ENCODE data around the gene EDIL3.

EDIL3 gene

DNA sequence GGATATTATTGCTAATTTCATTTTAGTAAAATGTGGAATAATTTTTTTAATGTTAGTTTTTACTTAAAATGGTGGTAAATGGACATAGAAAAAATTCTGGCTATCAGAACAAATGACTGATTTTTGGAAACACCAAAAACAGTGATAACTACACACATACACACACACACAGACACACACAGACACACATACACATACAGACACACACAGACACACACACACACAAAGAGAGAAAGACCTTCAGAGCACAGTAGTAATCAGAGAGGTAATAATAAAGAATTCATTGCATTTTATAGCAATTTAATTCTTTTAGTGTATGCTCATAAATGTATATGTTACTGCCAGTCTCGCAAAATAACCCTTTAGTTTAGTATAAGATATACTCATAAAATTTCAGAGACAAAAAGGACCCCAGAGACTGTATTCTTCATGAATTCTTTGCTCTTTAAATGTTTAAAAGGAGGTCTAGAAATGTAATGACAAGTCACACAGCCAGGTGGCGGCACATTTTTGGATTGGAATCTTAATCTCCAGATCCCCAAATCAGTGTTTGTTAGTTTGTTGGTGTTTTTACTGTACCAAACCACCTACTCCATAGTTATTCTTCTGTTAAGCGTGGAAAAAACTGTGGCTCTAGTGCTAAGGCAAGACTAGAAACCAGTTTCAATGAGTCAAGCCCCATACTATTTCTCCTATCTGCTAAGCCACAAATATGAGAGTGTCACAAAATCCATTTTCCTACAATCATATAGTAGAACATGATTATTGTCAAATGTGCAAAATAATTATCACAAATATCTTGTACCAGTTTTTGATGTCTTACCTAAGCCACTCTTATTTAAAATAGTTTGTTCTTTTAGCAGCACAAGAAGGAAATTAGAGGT, 109.9 kb downstream of the EDIL3 start:
- no peak overlapping the region for H3K18ac ChIP-seq (ENCODE audit: low read length)
- H2BK120ac ChIP-seq (ENCODE audit: low read depth, low read length) = no peak overlapping the region
- H2BK15ac ChIP-seq (ENCODE audit: low read length) = no peak overlapping the region
- no peak overlapping the region for H3K4me2 ChIP-seq (ENCODE audit: insufficient read depth, low read length, poor library complexity, severe bottlenecking)
- no peak overlapping the region for H3K27ac ChIP-seq (replicated peaks; ENCODE audit: low read length)
- no peaks in the 10 kb centered on the region for H3K4me1 ChIP-seq (ENCODE audit: control insufficient read depth in 2 of 2, insufficient read depth in 1 of 2, low read depth in 1 of 2, low read length in 2 of 2)
- WGBS, 2 donors (ENCODE audit: extremely low coverage in 2 of 2, insufficient read length in 2 of 2, insufficient replicate concordance in 1 of 2) = no CpG with 5 or more reads among the region's 3 CpGs
- no peak overlapping the region for H2BK5ac ChIP-seq (ENCODE audit: low read length)
- H3K9ac ChIP-seq (ENCODE audit: low read depth, low read length, poor library complexity) = no peak overlapping the region
- H3K27me3 ChIP-seq (ENCODE audit: control insufficient read depth in 3 of 3, insufficient read depth in 3 of 3, low read depth in 1 of 3, low read length in 3 of 3) = no peaks in the 10 kb centered on the region
- no peaks in the 10 kb centered on the region for H3K79me1 ChIP-seq (ENCODE audit: low read depth, low read length)
- H3K4ac ChIP-seq (ENCODE audit: low read length) = no peak overlapping the region
- H2AFZ ChIP-seq (ENCODE audit: low read length) = no peak overlapping the region
- no peak overlapping the region for H3K23ac ChIP-seq (ENCODE audit: low read depth, low read length, poor library complexity)
- no peak overlapping the region for H4K91ac ChIP-seq (ENCODE audit: low read depth, low read length, poor library complexity)
- H3K36me3 ChIP-seq (replicated peaks in 1 of 2; ENCODE audit: control insufficient read depth in 2 of 2, insufficient read depth in 2 of 2, low read length in 2 of 2) = no peaks in the 10 kb centered on the region
- no peak overlapping the region for H4K8ac ChIP-seq (ENCODE audit: low read depth, low read length)
- H3K9me3 ChIP-seq (replicated peaks in 1 of 2; ENCODE audit: control insufficient read depth in 2 of 2, insufficient read depth in 1 of 2, low read depth in 1 of 2, low read length in 2 of 2) = no peaks in the 10 kb centered on the region
- no peak overlapping the region for H2BK12ac ChIP-seq (ENCODE audit: low read length)
- peak; percentile 4 for DNase-seq (ENCODE audit: low spot score)
- no peak overlapping the region for H3K14ac ChIP-seq (ENCODE audit: low read length)
- no peak overlapping the region for H2AK5ac ChIP-seq (ENCODE audit: low read depth, low read length)
- H3K4me3 ChIP-seq (ENCODE audit: low read length in 2 of 2) = no peak overlapping the region

DNA sequence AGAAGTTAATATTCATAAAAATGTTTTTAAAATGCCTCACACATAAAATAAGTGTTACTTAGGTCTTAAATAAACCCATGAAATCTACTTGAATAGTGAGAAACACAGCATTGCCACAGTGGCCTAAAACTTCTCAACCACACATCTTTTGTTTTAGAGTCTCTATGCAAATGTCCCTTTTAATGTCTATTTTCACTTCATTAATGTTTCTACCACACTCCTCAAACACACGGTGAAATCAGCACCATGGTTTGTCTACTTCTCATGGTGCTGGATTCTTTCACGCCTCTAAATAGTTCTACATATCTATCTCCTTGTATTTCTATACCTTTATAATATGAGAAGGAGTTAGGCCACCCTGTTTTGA, 111.2 kb downstream of the EDIL3 start:
- no CpG with 5 or more reads among the region's 2 CpGs for WGBS, 2 donors (ENCODE audit: extremely low coverage in 2 of 2, insufficient read length in 2 of 2, insufficient replicate concordance in 1 of 2)
- H3K27me3 ChIP-seq (ENCODE audit: control insufficient read depth in 3 of 3, insufficient read depth in 3 of 3, low read depth in 1 of 3, low read length in 3 of 3) = no peaks in the 10 kb centered on the region
- no peak overlapping the region for H4K91ac ChIP-seq (ENCODE audit: low read depth, low read length, poor library complexity)
- no peak overlapping the region for H3K4ac ChIP-seq (ENCODE audit: low read length)
- H2BK120ac ChIP-seq (ENCODE audit: low read depth, low read length) = no peak overlapping the region
- no peaks in the 10 kb centered on the region for H3K79me1 ChIP-seq (ENCODE audit: low read depth, low read length)
- no peaks in the 10 kb centered on the region for H3K4me1 ChIP-seq (ENCODE audit: control insufficient read depth in 2 of 2, insufficient read depth in 1 of 2, low read depth in 1 of 2, low read length in 2 of 2)
- no peak overlapping the region for H3K4me2 ChIP-seq (ENCODE audit: insufficient read depth, low read length, poor library complexity, severe bottlenecking)
- no peak overlapping the region for H3K27ac ChIP-seq (replicated peaks; ENCODE audit: low read length)
- no peaks in the 10 kb centered on the region for H3K36me3 ChIP-seq (replicated peaks in 1 of 2; ENCODE audit: control insufficient read depth in 2 of 2, insufficient read depth in 2 of 2, low read length in 2 of 2)
- no peak for DNase-seq (ENCODE audit: low spot score)
- H3K23ac ChIP-seq (ENCODE audit: low read depth, low read length, poor library complexity) = no peak overlapping the region
- H3K14ac ChIP-seq (ENCODE audit: low read length) = no peak overlapping the region
- H4K8ac ChIP-seq (ENCODE audit: low read depth, low read length) = no peak overlapping the region
- H2BK15ac ChIP-seq (ENCODE audit: low read length) = no peak overlapping the region
- no peak overlapping the region for H2BK12ac ChIP-seq (ENCODE audit: low read length)
- no peaks in the 10 kb centered on the region for H3K9me3 ChIP-seq (replicated peaks in 1 of 2; ENCODE audit: control insufficient read depth in 2 of 2, insufficient read depth in 1 of 2, low read depth in 1 of 2, low read length in 2 of 2)
- H2AFZ ChIP-seq (ENCODE audit: low read length) = no peak overlapping the region
- no peak overlapping the region for H2BK5ac ChIP-seq (ENCODE audit: low read length)
- H3K9ac ChIP-seq (ENCODE audit: low read depth, low read length, poor library complexity) = no peak overlapping the region
- no peak overlapping the region for H2AK5ac ChIP-seq (ENCODE audit: low read depth, low read length)
- no peak overlapping the region for H3K4me3 ChIP-seq (ENCODE audit: low read length in 2 of 2)
- no peak overlapping the region for H3K18ac ChIP-seq (ENCODE audit: low read length)

DNA sequence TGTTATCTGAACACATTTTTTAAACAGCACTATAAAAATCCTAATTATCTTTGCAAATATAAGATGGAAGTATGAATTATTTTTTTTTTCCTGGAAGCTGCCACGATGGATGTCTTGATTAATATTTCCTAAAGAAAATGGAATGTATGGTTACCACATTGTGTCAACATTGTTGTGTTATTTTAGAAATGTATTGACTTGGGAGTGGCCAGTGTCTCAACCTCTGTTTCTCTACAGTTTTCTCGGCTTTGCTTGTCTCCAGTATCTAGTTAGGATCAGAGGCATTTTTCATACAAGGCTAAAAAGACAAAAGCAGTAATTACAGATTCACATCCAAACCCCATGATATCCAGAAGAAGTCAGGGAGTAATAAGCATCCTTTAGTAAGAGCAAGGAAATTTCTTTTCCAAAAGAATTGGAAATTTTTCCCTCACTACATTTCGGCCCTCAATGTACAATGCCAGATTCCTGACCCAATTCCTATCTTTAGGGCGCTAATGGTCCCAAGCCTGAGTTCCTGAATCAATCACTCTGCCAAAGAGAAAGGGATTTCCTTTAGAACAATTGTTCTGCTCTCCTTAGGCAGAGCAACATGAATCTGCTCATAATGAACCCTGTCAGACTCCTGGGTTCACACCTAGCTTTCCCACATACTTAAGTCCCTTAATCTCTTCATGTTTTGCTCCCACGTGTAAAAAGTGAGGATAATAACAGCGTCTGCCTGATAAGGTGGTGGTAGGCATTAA, 111.7 kb downstream of the EDIL3 start:
- H3K36me3 ChIP-seq (replicated peaks in 1 of 2; ENCODE audit: control insufficient read depth in 2 of 2, insufficient read depth in 2 of 2, low read length in 2 of 2) = no peaks in the 10 kb centered on the region
- no peak overlapping the region for H3K14ac ChIP-seq (ENCODE audit: low read length)
- no peaks in the 10 kb centered on the region for H3K79me1 ChIP-seq (ENCODE audit: low read depth, low read length)
- H2BK15ac ChIP-seq (ENCODE audit: low read length) = no peak overlapping the region
- H3K9me3 ChIP-seq (replicated peaks in 1 of 2; ENCODE audit: control insufficient read depth in 2 of 2, insufficient read depth in 1 of 2, low read depth in 1 of 2, low read length in 2 of 2) = no peaks in the 10 kb centered on the region
- H3K4me1 ChIP-seq (ENCODE audit: control insufficient read depth in 2 of 2, insufficient read depth in 1 of 2, low read depth in 1 of 2, low read length in 2 of 2) = no peaks in the 10 kb centered on the region
- H3K18ac ChIP-seq (ENCODE audit: low read length) = no peak overlapping the region
- no peak overlapping the region for H3K4ac ChIP-seq (ENCODE audit: low read length)
- H2AK5ac ChIP-seq (ENCODE audit: low read depth, low read length) = no peak overlapping the region
- no peaks in the 10 kb centered on the region for H3K27me3 ChIP-seq (ENCODE audit: control insufficient read depth in 3 of 3, insufficient read depth in 3 of 3, low read depth in 1 of 3, low read length in 3 of 3)
- H3K23ac ChIP-seq (ENCODE audit: low read depth, low read length, poor library complexity) = no peak overlapping the region
- no peak overlapping the region for H4K8ac ChIP-seq (ENCODE audit: low read depth, low read length)
- WGBS, 2 donors (ENCODE audit: extremely low coverage in 2 of 2, insufficient read length in 2 of 2, insufficient replicate concordance in 1 of 2) = no CpG with 5 or more reads among the region's 6 CpGs
- H2BK5ac ChIP-seq (ENCODE audit: low read length) = no peak overlapping the region
- no peak overlapping the region for H3K4me3 ChIP-seq (ENCODE audit: low read length in 2 of 2)
- H3K9ac ChIP-seq (ENCODE audit: low read depth, low read length, poor library complexity) = no peak overlapping the region
- H2BK120ac ChIP-seq (ENCODE audit: low read depth, low read length) = no peak overlapping the region
- H3K27ac ChIP-seq (replicated peaks; ENCODE audit: low read length) = no peak overlapping the region
- DNase-seq (ENCODE audit: low spot score) = peak; percentile 21
- no peak overlapping the region for H4K91ac ChIP-seq (ENCODE audit: low read depth, low read length, poor library complexity)
- no peak overlapping the region for H2AFZ ChIP-seq (ENCODE audit: low read length)
- no peak overlapping the region for H2BK12ac ChIP-seq (ENCODE audit: low read length)
- H3K4me2 ChIP-seq (ENCODE audit: insufficient read depth, low read length, poor library complexity, severe bottlenecking) = no peak overlapping the region

All from neuronal stem cell (in vitro differentiated cells).